Panc1 (cell line): ENCODE data around the gene MAP3K14. TPM values are rescaled to one million over a fixed set of nuclear protein-coding genes. Genes with fewer than 3 reads are reported as not detected.

Experiments
- ATAC-seq: fragments of 200-7000 bp; cut with Tn5 transposase; 2 replicates; pipeline ENCODE4 v1.9.1; 2020; ENCODE audit warnings: mild to moderate bottlenecking, moderate library complexity
- BruUV-seq: library from RNA; stranded (reverse); fragments of 400-500 nt; replicated peaks from 2 replicates; lab custom pipeline; 2021; lab: Mats Ljungman, UMichigan
- CTCF ChIA-PET: fragments of 300-600 bp; sonication (Branson Sonifier 250); formaldehyde crosslinking; loops from one replicate; lab custom pipeline; 2022; ENCODE audit warnings: antibody characterized with exemption; lab: Charles Lee
- POLR2A ChIA-PET: fragments of 300-600 bp; sonication (Branson Sonifier 250); formaldehyde crosslinking; loops from one replicate; lab custom pipeline; 2022; ENCODE audit warnings: antibody characterized with exemption; lab: Charles Lee
- DNase-seq: peaks from one replicate; pipeline ENCODE4 v3.0.0-alpha.2; 2010; ENCODE audit warnings: low read depth, low spot score
- H3K27ac ChIP-seq: 2 replicates; pipeline ENCODE4 v1.5.1; 2011; ENCODE audit warnings: mild to moderate bottlenecking, low read length, inconsistent platforms
- H3K27me3 ChIP-seq: fragments of 200-500 bp; sonication (Bioruptor generic); 2 replicates; pipeline ENCODE4 v1.6.0; 2014; ENCODE audit warnings: low read length, inconsistent platforms; ENCODE audit not compliant: control insufficient read depth, insufficient read depth
- H3K36me3 ChIP-seq: fragments of 200-500 bp; sonication (Bioruptor generic); 2 replicates; pipeline ENCODE4 v1.5.1; 2014; ENCODE audit warnings: inconsistent platforms, mild to moderate bottlenecking, low read length, moderate library complexity; ENCODE audit not compliant: control insufficient read depth, insufficient read depth
- H3K4me1 ChIP-seq: 2 replicates; pipeline ENCODE4 v1.5.1; 2011; ENCODE audit warnings: inconsistent platforms, mild to moderate bottlenecking, low read length, moderate library complexity; ENCODE audit not compliant: control insufficient read depth, insufficient read depth
- H3K4me3 ChIP-seq, 2 experiments: 2 replicates each; pipeline ENCODE4 v1.5.1; 2011 to 2012; ENCODE audit warnings: low read depth in 2 of 2, low read length in 2 of 2, mild to moderate bottlenecking in 2 of 2, inconsistent platforms in 1 of 2, moderate library complexity in 1 of 2
- H3K9me3 ChIP-seq: fragments of 200-500 bp; sonication (Bioruptor generic); 2 replicates; pipeline ENCODE4 v1.5.1; 2014; ENCODE audit warnings: low read depth, mild to moderate bottlenecking, inconsistent platforms, low read length, moderate library complexity; ENCODE audit not compliant: control insufficient read depth, insufficient read depth
- CTCF ChIP-seq: fragments of 450-650 bp; IDR thresholded peaks from 2 replicates; pipeline ENCODE4 v1.5.1; 2017; ENCODE audit warnings: mild to moderate bottlenecking
- POLR2AphosphoS5 ChIP-seq: IDR thresholded peaks from 2 replicates; pipeline ENCODE4 v1.6.1; 2012; ENCODE audit warnings: mild to moderate bottlenecking, low read depth, low read length, moderate library complexity
- REST ChIP-seq, 2 experiments: IDR thresholded peaks; 2 replicates each; pipeline ENCODE4 v1.6.1; 2011 to 2012; ENCODE audit warnings: low read depth in 2 of 2, control low read depth in 1 of 2, low read length in 1 of 2, mild to moderate bottlenecking in 1 of 2, moderate library complexity in 1 of 2; ENCODE audit not compliant: insufficient read depth in 1 of 2
- SIN3A ChIP-seq: IDR thresholded peaks from 2 replicates; pipeline ENCODE4 v1.6.1; 2012; ENCODE audit warnings: low read depth, mild to moderate bottlenecking, low read length, moderate library complexity, borderline replicate concordance; ENCODE audit not compliant: insufficient read depth
- TCF7L2 ChIP-seq: IDR thresholded peaks from 2 replicates; pipeline ENCODE4 v1.6.1; 2011; ENCODE audit warnings: mild to moderate bottlenecking, low read depth, low read length, inconsistent platforms
- in situ Hi-C: cut with HindIII; loops from 2 replicates; pipeline ENCODE4 v1.10.0; 2016; ENCODE audit warnings: low sequenced_read_pairs, low pct_unique_long_range_greater_than_20kb
- intact Hi-C: fragments of 100-400 bp; cut with micrococcal nuclease; formaldehyde crosslinking; loops from one replicate; pipeline ENCODE4 v1.10.0; 2022; ENCODE audit not compliant: unreplicated experiment
- total RNA-seq: library from RNA; stranded (reverse); gene quantifications from one replicate; pipeline ENCODE4 v1.2.1, GENCODE V29; 2021; ENCODE audit not compliant: unreplicated experiment

Gene MAP3K14
- total RNA-seq, 1 experiment from 2014 or later: 80.8 TPM

GRCh38 chr17:45311760-45312476, 4.9 kb downstream of the MAP3K14 start:
- POLR2A ChIA-PET: no interaction called here
- in situ Hi-C loops: no loop called here
- CTCF ChIA-PET: no interaction called here
- intact Hi-C loops: no loop called here
- peak overlapping the region; percentile 94 to 98 for H3K4me3 ChIP-seq
- no TSS peak for BruUV-seq
- TF ChIP-seq POLR2AphosphoS5 (no peak; the same call in 1 of the 2 replicates), SIN3A (no peak), CTCF (no peak), REST (IDR thresholded peaks at IDR 0.05; ENCODE audit: insufficient read depth in 1 of 2, low read depth in 2 of 2, low read length in 1 of 2) (no peak)
- H3K4me1 ChIP-seq: peaks cover 58% of the 10 kb centered on the region
- peak; percentile 4 for ATAC-seq
- H3K9me3 ChIP-seq: no peaks in the 10 kb centered on the region
- no peaks in the 10 kb centered on the region for H3K27me3 ChIP-seq
- peak overlapping the region; percentile 98 for H3K27ac ChIP-seq
- peaks cover 10% of the 10 kb centered on the region for H3K36me3 ChIP-seq
- no peak for DNase-seq

GRCh38 chr17:45311401-45311759, 5.4 kb downstream of the MAP3K14 start:
- BruUV-seq: no TSS peak
- Histone ChIP-seq H3K9me3 (no peaks in the 10 kb centered on the region), H3K4me3 (peak overlapping the region in 1 of 2 experiments; percentile 98; a peak in 1 of 4 replicates), H3K36me3 (peaks cover 10% of the 10 kb centered on the region), H3K27ac (peak overlapping the region; percentile 98), H3K27me3 (no peaks in the 10 kb centered on the region), H3K4me1 (peaks cover 64% of the 10 kb centered on the region)
- intact Hi-C loops: no loop called here
- DNase-seq (no peak), ATAC-seq (no peak)
- CTCF ChIA-PET: no interaction called here
- no peak for TF ChIP-seq POLR2AphosphoS5
- no peak for TF ChIP-seq REST (IDR thresholded peaks at IDR 0.05; ENCODE audit: insufficient read depth in 1 of 2, low read depth in 2 of 2, low read length in 1 of 2)
- no peak for TF ChIP-seq TCF7L2
- TF ChIP-seq SIN3A: no peak
- no peak for TF ChIP-seq CTCF
- in situ Hi-C loops: no loop called here
- POLR2A ChIA-PET: no interaction called here
